ENCODE data around the gene LZTS3.

Gene LZTS3

GRCh38 chr20:3166913-3167342 lies 6.4 kb downstream of the LZTS3 start:
- ChIA-PET POLR2A (no interaction called here), CTCF (interaction anchor here (1.4 kb wide), 1 partner anchor 10 kb away, joined by 4 read pairs; no protein-coding TSS in a partner anchor)
- no peak for DNase-seq (ENCODE audit: extremely low spot score)
- no peak for TF ChIP-seq CTCF (IDR thresholded peaks at IDR 0.05; ENCODE audit: control extremely low read depth, extremely low read depth, low read depth, missing control alignments)

GRCh38 chr20:3166338-3166912 lies 6.9 kb downstream of the LZTS3 start:
- ChIA-PET CTCF (no interaction called here), POLR2A (no interaction called here)
- no peak for DNase-seq (ENCODE audit: extremely low spot score)
- TF ChIP-seq CTCF (IDR thresholded peaks at IDR 0.05; ENCODE audit: control extremely low read depth, extremely low read depth, low read depth, missing control alignments), result no peak

GRCh38 chr20:3165473-3166337 lies 7.6 kb downstream of the LZTS3 start:
- CTCF ChIA-PET, result interaction anchor here (0.9 kb wide), 1 partner anchor 20 kb away, joined by 4 read pairs; no protein-coding TSS in a partner anchor
- no peak for DNase-seq (ENCODE audit: extremely low spot score)
- no peak for TF ChIP-seq CTCF (IDR thresholded peaks at IDR 0.05; ENCODE audit: control extremely low read depth, extremely low read depth, low read depth, missing control alignments)
- POLR2A ChIA-PET, result no interaction called here

- no peak for TF ChIP-seq CTCF (IDR thresholded peaks at IDR 0.05; ENCODE audit: control extremely low read depth, extremely low read depth, low read depth, missing control alignments)
- POLR2A ChIA-PET, result no interaction called here
- CTCF ChIA-PET, result interaction anchor here (0.9 kb wide), 1 partner anchor 20 kb away, joined by 4 read pairs; no protein-coding TSS in a partner anchor
- no peak for DNase-seq (ENCODE audit: extremely low spot score)
These were observed 8.5 kb downstream of the LZTS3 start for GRCh38 chr20:3164763-3165410.

GRCh38 chr20:3164043-3164762 lies 9.1 kb downstream of the LZTS3 start:
- DNase-seq (ENCODE audit: extremely low spot score), result no peak
- ChIA-PET POLR2A (no interaction called here), CTCF (no interaction called here)
- TF ChIP-seq CTCF (IDR thresholded peaks at IDR 0.05; ENCODE audit: control extremely low read depth, extremely low read depth, low read depth, missing control alignments), result no peak

Data from GM10248 (cell line).